ENCODE measurements around the gene RNF166. TPM values are rescaled to one million over a fixed set of nuclear protein-coding genes. Genes with fewer than 3 reads are reported as not detected.

RNF166 gene
- total and polyA plus RNA-seq, 8 donors: 9.7 to 40.9 (median 11.8) TPM

DNA sequence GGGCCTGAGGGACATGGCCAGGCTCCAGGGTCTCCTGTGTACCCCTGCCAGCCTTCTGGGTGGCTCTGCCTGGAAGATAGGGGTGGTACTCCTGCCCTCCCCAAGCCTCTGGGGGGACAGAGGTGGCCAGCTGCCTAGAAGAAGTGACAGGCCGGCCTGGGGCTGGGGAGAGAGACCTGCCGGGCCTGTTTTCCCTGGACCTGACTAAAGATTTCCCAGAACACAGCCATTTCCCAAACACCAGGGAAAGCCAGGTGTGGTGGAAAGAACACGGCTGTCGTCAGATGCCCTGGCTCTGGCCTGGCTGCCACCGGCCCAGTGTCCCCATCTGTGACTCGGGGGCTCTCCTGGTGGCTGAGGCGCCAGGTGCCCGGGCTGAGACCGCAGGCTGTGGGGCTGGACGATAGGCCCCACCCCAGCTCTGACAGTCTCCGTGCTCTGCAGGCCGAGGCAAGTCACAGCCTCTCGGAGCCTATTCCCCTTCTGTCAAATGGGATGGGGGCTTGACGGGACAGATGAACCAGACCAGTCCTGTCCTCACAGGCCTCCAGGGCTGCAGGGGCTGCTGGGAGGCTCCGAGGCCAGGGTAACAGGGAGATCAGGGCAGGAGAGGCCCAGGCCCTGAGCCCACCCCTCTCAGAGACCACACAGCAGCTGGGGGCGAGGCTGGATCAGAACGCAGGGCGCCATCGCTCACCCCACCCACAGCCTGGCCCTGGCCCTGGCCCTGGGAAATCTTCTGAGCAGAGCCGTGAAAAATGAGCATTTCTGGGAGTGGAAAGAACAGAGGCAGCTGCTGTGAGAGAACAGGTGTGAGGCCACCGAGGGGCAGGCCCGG lies 33.1 kb upstream of the RNF166 start:
- no peak overlapping the region for H3K27ac ChIP-seq
- H3K4me3 ChIP-seq: no peak overlapping the region
- FAIRE-seq (no peak), DNase-seq (no peak), ATAC-seq (no peak)
- 82 to 86% methylated on average over 22 of the region's 22 CpGs for WGBS, 2 donors
- H3K9me3 ChIP-seq: no peaks in the 10 kb centered on the region
- intact Hi-C loops (cut with DNase I): loop anchor here in 1 of 3 donors (10.0 kb wide), 1 partner anchor 425 kb away; no protein-coding TSS in a partner anchor
- H3K36me3 ChIP-seq: peaks cover 0 to 6% (median 0%) of the 10 kb centered on the region in 3 donors
- TF ChIP-seq, protein P1, sequence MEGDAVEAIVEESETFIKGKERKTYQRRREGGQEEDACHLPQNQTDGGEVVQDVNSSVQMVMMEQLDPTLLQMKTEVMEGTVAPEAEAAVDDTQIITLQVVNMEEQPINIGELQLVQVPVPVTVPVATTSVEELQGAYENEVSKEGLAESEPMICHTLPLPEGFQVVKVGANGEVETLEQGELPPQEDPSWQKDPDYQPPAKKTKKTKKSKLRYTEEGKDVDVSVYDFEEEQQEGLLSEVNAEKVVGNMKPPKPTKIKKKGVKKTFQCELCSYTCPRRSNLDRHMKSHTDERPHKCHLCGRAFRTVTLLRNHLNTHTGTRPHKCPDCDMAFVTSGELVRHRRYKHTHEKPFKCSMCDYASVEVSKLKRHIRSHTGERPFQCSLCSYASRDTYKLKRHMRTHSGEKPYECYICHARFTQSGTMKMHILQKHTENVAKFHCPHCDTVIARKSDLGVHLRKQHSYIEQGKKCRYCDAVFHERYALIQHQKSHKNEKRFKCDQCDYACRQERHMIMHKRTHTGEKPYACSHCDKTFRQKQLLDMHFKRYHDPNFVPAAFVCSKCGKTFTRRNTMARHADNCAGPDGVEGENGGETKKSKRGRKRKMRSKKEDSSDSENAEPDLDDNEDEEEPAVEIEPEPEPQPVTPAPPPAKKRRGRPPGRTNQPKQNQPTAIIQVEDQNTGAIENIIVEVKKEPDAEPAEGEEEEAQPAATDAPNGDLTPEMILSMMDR (IDR thresholded peaks at IDR 0.05): no peak
- peaks cover 0 to 3% (median 0%) of the 10 kb centered on the region in 3 donors for H3K4me1 ChIP-seq
- H3K27me3 ChIP-seq: no peaks in the 10 kb centered on the region

DNA sequence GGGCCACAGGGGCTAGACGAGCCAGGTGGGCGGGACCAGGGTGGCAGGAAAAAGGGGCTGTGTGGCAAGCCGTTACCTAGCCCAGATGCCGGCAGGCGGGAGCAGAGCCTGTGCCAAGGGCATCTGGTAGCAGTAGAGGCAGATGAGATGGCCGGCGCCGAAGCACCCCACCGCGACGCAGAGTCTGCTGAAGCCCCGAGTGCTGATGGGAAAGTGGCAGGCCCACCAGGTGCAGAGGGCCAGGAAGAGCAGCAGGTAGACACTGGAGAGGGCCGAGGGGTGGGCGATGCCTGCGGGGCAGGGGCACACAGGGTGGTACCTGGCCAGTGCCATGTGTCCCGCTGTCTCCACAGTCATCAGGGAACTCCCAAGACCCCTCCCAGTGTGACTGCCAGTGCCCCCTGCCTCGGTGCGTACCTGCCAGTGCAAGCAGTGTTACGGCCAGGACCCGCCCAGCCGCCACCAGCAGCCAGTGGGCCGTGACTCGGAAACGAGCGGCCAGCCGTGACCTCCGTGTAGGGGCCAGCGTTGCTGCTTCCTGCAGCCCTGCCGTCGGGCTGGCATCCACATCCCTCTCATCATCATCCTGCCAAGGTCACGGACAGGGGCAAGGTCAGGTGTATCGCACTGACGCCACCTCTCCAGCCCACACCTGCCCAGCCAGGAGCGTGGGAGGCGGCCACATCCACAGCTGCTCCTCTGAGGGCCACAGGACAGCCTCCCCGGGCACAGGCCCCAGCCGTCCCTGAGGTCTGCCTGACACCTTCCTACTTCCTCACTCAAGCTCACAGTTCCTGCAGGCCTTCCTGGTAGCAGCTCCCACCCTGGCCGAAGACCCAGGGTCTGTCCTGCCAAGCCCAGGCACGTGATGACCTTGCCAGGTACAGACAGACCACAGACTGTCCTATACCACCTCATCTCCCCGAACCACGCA lies 32.2 kb upstream of the RNF166 start:
- Histone ChIP-seq H3K27ac (no peak overlapping the region), H3K9me3 (no peaks in the 10 kb centered on the region), H3K36me3 (peaks cover 0 to 8% (median 0%) of the 10 kb centered on the region in 3 donors), H3K4me3 (no peak overlapping the region), H3K4me1 (no peaks in the 10 kb centered on the region), H3K27me3 (no peaks in the 10 kb centered on the region)
- WGBS, 2 donors: 78 to 86% methylated on average over 41 of the region's 41 CpGs
- intact Hi-C loops (cut with DNase I): loop anchor here in 1 of 3 donors (10.0 kb wide), 1 partner anchor 426 kb away; no protein-coding TSS in a partner anchor
- FAIRE-seq (no peak), ATAC-seq (no peak), DNase-seq (no peak)
- TF ChIP-seq, protein P1 (IDR thresholded peaks at IDR 0.05): no peak

DNA sequence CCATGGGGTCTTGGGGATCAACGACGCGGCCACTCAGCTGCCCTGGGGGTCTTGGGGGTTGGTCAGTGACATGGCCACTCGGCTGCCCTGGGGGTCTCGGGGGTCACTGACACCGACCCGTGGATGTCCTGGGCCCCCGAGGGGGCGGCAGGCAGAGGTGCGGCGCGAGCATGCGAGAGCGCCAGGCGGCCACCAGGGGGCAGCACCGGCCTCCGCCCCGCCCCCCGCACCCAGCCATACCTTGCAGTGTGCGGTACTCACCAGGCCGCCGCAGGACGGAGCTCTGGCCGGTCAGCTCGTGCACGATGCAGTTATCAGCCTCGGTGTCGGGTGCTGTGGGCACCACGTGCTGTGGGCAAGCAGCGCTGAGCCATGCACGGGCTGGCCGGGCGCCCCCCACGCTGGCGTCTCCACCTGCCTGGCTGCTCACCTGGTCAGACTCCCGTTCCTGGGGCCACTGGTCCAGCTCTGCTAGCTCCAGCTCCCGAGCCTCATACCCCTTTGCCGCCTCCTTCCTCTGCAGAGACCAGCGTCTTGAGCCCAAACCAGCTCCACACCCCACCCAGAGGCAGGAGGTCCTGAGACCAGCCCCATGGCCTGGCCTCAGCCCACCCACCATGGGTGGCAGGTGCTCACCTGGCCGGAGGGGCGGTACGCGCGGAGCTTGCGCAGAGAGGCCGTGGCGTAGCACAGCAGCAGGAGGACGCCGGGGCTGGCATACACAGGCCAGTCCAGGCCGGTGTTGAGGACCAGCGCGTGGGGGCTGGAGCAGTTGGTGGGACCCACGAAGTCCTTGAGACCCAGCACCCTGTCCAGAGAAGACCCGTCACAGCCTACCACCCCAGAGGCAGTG lies 31.3 kb upstream of the RNF166 start:
- Histone ChIP-seq H3K4me3 (no peak overlapping the region), H3K9me3 (no peaks in the 10 kb centered on the region), H3K36me3 (peaks cover 0 to 8% (median 0%) of the 10 kb centered on the region in 3 donors), H3K27me3 (no peaks in the 10 kb centered on the region), H3K4me1 (no peaks in the 10 kb centered on the region), H3K27ac (no peak overlapping the region)
- peak; percentile 58 to 95 (median 80) for DNase-seq
- no peak for FAIRE-seq
- WGBS, 2 donors: 31 to 42% methylated on average over 42 to 54 of the region's 54 CpGs
- TF ChIP-seq, protein P1 (IDR thresholded peaks at IDR 0.05): peak; percentile 98 to 99 (median 99)
- peak; percentile 83 to 93 (median 90) for ATAC-seq
- intact Hi-C loops (cut with DNase I): loop anchor here in 1 of 3 donors (10.0 kb wide), 1 partner anchor 427 kb away; no protein-coding TSS in a partner anchor

DNA sequence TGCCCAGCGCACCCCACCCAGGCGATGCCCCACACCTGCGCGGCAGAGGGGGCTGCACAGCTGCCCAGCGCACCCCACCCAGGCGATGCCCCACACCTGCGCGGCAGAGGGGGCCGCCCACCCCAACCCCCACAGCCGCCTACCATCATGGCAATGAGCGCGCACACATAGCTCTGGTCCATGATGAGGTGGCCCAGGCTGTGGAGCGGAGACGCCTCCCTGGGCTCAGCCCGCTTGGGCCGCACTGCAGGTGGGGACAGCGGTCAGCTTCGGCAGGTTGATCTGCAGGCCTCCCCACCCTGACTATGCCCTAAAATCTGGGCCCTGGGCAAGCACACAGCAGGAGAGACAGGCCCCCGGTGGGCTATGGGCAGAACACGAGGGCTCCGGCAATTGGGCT lies 30.3 kb upstream of the RNF166 start:
- Histone ChIP-seq H3K27me3 (no peaks in the 10 kb centered on the region), H3K4me1 (no peaks in the 10 kb centered on the region), H3K27ac (no peak overlapping the region), H3K36me3 (peaks cover 0 to 8% (median 0%) of the 10 kb centered on the region in 3 donors), H3K9me3 (no peaks in the 10 kb centered on the region), H3K4me3 (no peak overlapping the region)
- intact Hi-C loops (cut with DNase I): loop anchor here in 1 of 3 donors (10.0 kb wide), 1 partner anchor 428 kb away; no protein-coding TSS in a partner anchor
- TF ChIP-seq, protein P1 (IDR thresholded peaks at IDR 0.05): no peak
- DNase-seq (no peak), FAIRE-seq (no peak), ATAC-seq (no peak)
- WGBS, 2 donors: 81 to 86% methylated on average over 16 to 19 of the region's 21 CpGs

All from pancreas (tissue), 10 donors.